GM18511 (cell line): Measurements from ENCODE around the gene PTGIS.

Source experiments
- ATAC-seq: cut with Tn5 transposase; IDR thresholded peaks from one replicate; pipeline ENCODE4 v1.9.1; 2021; ENCODE audit warnings: mild to moderate bottlenecking, moderate library complexity; ENCODE audit not compliant: unreplicated experiment

Gene PTGIS

GRCh38 chr20:49503176-49503575 is 64.8 kb downstream of the PTGIS start:
- ATAC-seq = no peak

- ATAC-seq = no peak
Measured at GRCh38 chr20:49501917-49502316, 66.0 kb downstream of the PTGIS start.

- no peak for ATAC-seq
Measured at GRCh38 chr20:49497398-49497669, 70.6 kb downstream of the PTGIS start.

- no peak for ATAC-seq
Measured at GRCh38 chr20:49496553-49497397, 71.2 kb downstream of the PTGIS start.

- no peak for ATAC-seq
Measured at GRCh38 chr20:49496043-49496442, 71.9 kb downstream of the PTGIS start.

- no peak for ATAC-seq
Measured at GRCh38 chr20:49490689-49491088, 77.2 kb downstream of the PTGIS start.

GRCh38 chr20:49489688-49490087 is 78.2 kb downstream of the PTGIS start:
- ATAC-seq = no peak

GRCh38 chr20:49486064-49486463 is 81.9 kb downstream of the PTGIS start:
- ATAC-seq = no peak

GRCh38 chr20:49485563-49485962 is 82.4 kb downstream of the PTGIS start:
- no peak for ATAC-seq

- no peak for ATAC-seq
Measured at GRCh38 chr20:49484180-49485140, 83.5 kb downstream of the PTGIS start.

- no peak for ATAC-seq
Measured at GRCh38 chr20:49483696-49484123, 84.2 kb downstream of the PTGIS start.

- no peak for ATAC-seq
Measured at GRCh38 chr20:49483018-49483695, 84.8 kb downstream of the PTGIS start.

- no peak for ATAC-seq
Measured at GRCh38 chr20:49482621-49483017, 85.3 kb downstream of the PTGIS start, which contains the start of gene KCNB1. TSS of gene KCNB1 (minus strand) at chr20:49482668. CDS start at chr20:49482480, 188 bp downstream.

GRCh38 chr20:49482173-49482572 is 85.8 kb downstream of the PTGIS start:
- ATAC-seq = no peak

- ATAC-seq = no peak
Measured at GRCh38 chr20:49481116-49481515, 86.8 kb downstream of the PTGIS start.

- ATAC-seq = no peak
Measured at GRCh38 chr20:49480236-49480635, 87.7 kb downstream of the PTGIS start.

GRCh38 chr20:49479785-49480184 is 88.2 kb downstream of the PTGIS start:
- no peak for ATAC-seq

GRCh38 chr20:49478754-49479689 is 88.9 kb downstream of the PTGIS start:
- ATAC-seq = no peak

GRCh38 chr20:49478266-49478665 is 89.7 kb downstream of the PTGIS start:
- no peak for ATAC-seq

GRCh38 chr20:49477200-49477599 is 90.7 kb downstream of the PTGIS start:
- no peak for ATAC-seq
